DMS79 treated with DMSO at 0.1 percent for 48 hours (cell line): ENCODE data around the gene RTN3.
A peak's percentile ranks its signal among the peaks of the same experiment; 100 is the strongest.
"Not testable (repeated sequence)": the region's sequence is repeated elsewhere in the genome, so short reads cannot be mapped to it uniquely, and the experiment has no call there.

Experiments
- DNase-seq: peaks from one replicate; lab custom pipeline; 2025; lab: John Stamatoyannopoulos, UW

Gene RTN3

GRCh38 chr11:63769042-63769713 is 87.9 kb downstream of the RTN3 start:
- no peak for DNase-seq

- DNase-seq, result peak; percentile 47
Measured at GRCh38 chr11:63769714-63770455, 88.6 kb downstream of the RTN3 start.

- no peak for DNase-seq
Measured at GRCh38 chr11:63770763-63771162, 89.5 kb downstream of the RTN3 start.

GRCh38 chr11:63771741-63772318 is 90.5 kb downstream of the RTN3 start:
- DNase-seq, result not testable (repeated sequence)

- no peak for DNase-seq
Measured at GRCh38 chr11:63775191-63775590, 93.9 kb downstream of the RTN3 start.

GRCh38 chr11:63779039-63779438 is 97.7 kb downstream of the RTN3 start:
- DNase-seq, result no peak

- DNase-seq, result no peak
Measured at GRCh38 chr11:63782749-63783148, 101.4 kb downstream of the RTN3 start.

- DNase-seq, result no peak
Measured at GRCh38 chr11:63783925-63784592, 102.8 kb downstream of the RTN3 start.

- no peak for DNase-seq
Measured at GRCh38 chr11:63785823-63786222, 104.5 kb downstream of the RTN3 start.

- no peak for DNase-seq
Measured at GRCh38 chr11:63791495-63792167, 110.3 kb downstream of the RTN3 start.

GRCh38 chr11:63793161-63793560 is 111.9 kb downstream of the RTN3 start:
- no peak for DNase-seq

GRCh38 chr11:63795066-63795465 is 113.8 kb downstream of the RTN3 start:
- DNase-seq, result no peak

- DNase-seq, result no peak
Measured at GRCh38 chr11:63800921-63801320, 119.6 kb downstream of the RTN3 start.

- no peak for DNase-seq
Measured at GRCh38 chr11:63802637-63803414, 121.5 kb downstream of the RTN3 start.

- DNase-seq, result no peak
Measured at GRCh38 chr11:63804259-63804658, 123.0 kb downstream of the RTN3 start.

GRCh38 chr11:63805844-63806415 is 124.6 kb downstream of the RTN3 start:
- DNase-seq, result no peak
